ENCODE results near the gene EPN3. TPM values are rescaled to one million over a fixed set of nuclear protein-coding genes. Genes with fewer than 3 reads are reported as not detected.

EPN3 gene
- total and polyA plus RNA-seq, 2 experiments from 2014 or later = 2.3 to 7.7 TPM

- TF ChIP-seq CTCF (conservative IDR thresholded peaks at IDR 0.05; ENCODE audit: low read depth in 2 of 2) = no peak
- no peak for TF ChIP-seq EZH2 (IDR thresholded peaks at IDR 0.05; ENCODE audit: low read depth, unreplicated experiment)
- TF ChIP-seq STAT1 (IDR thresholded peaks at IDR 0.05; ENCODE audit: unreplicated experiment) = no peak
- no peak for TF ChIP-seq ZNF114 (CRISPR knock-in tag; IDR thresholded peaks at IDR 0.05)
- no peak for TF ChIP-seq ZNF331 (CRISPR knock-in tag; IDR thresholded peaks at IDR 0.05; ENCODE audit: low read depth)
- TF ChIP-seq ZNF462 (CRISPR knock-in tag; IDR thresholded peaks at IDR 0.05) = no peak
Observed at GRCh38 chr17:50551433-50551815, 18.9 kb downstream of the EPN3 start (continued).

GRCh38 chr17:50551884-50552283 is 19.3 kb downstream of the EPN3 start:
- Histone ChIP-seq H3K9me2 (ENCODE audit: insufficient read depth) (no peaks in the 10 kb centered on the region), H3K27ac (ENCODE audit: low read depth) (no peak overlapping the region), H4K20me1 (replicated peaks; ENCODE audit: insufficient read depth) (no peaks in the 10 kb centered on the region), H3K4me1 (ENCODE audit: insufficient read depth) (peaks cover 9% of the 10 kb centered on the region; the same call in 1 of the 2 replicates), H2AFZ (no peak overlapping the region), H3K79me2 (replicated peaks; ENCODE audit: insufficient read depth) (no peaks in the 10 kb centered on the region), H3K36me3 (ENCODE audit: insufficient read depth) (no peaks in the 10 kb centered on the region), H3K27me3 (ENCODE audit: insufficient read depth) (peaks cover 3% of the 10 kb centered on the region), H3K4me2 (no peak overlapping the region), H3F3A (replicated peaks; ENCODE audit: low read depth) (no peaks in the 10 kb centered on the region), H3K4me3 (no peak overlapping the region)
- Mint-ChIP-seq H3K27me3 (ENCODE audit: insufficient read depth, low read depth, poor library complexity) (peaks cover 17% of the 10 kb centered on the region), H3K36me3 (ENCODE audit: low read depth) (no peaks in the 10 kb centered on the region; the same call in 2 of the 3 replicates), H3K27ac (no peak overlapping the region), H3K4me1 (peaks cover 10% of the 10 kb centered on the region; the same call in 2 of the 3 replicates), H3K4me3 (no peak overlapping the region), H3K9me3 (no peaks in the 10 kb centered on the region)
- no peak for DNase-seq (ENCODE audit: low spot score)
- no peak for ATAC-seq
- no peak for TF ChIP-seq EZH2 (IDR thresholded peaks at IDR 0.05; ENCODE audit: low read depth, unreplicated experiment)
- TF ChIP-seq JUNB (IDR thresholded peaks at IDR 0.05; ENCODE audit: unreplicated experiment) = no peak
- TF ChIP-seq ZNF462 (CRISPR knock-in tag; IDR thresholded peaks at IDR 0.05) = no peak
- TF ChIP-seq EZH2phosphoT487 (IDR thresholded peaks at IDR 0.05; ENCODE audit: unreplicated experiment) = no peak
